Hepatocyte (in vitro differentiated cells): ENCODE results near the gene BICD1.
"Not testable (repeated sequence)": the region's sequence is repeated elsewhere in the genome, so short reads cannot be mapped to it uniquely, and the experiment has no call there.

Experiments used
- CTCF ChIP-seq: fragments of 200-600 bp; sonication (generic); IDR thresholded peaks from 2 replicates; pipeline ENCODE4 v1.5.1; 2016; ENCODE audit warnings: antibody characterized with exemption, mild to moderate bottlenecking; ENCODE audit not compliant: poor library complexity
- EZH2phosphoT487 ChIP-seq: fragments of 200-600 bp; sonication (generic); IDR thresholded peaks from one replicate; pipeline ENCODE4 v1.6.1; 2018; ENCODE audit warnings: antibody characterized with exemption, mild to moderate bottlenecking, low read depth, moderate library complexity; ENCODE audit not compliant: unreplicated experiment, severe bottlenecking

GRCh38 chr12:32231361-32231760, 124.7 kb downstream of the BICD1 start:
- TF ChIP-seq EZH2phosphoT487, CTCF: not testable (repeated sequence)
